SK-N-SH (cell line): ENCODE data around the gene KRT6B. TPM values are rescaled to one million over a fixed set of nuclear protein-coding genes. Genes with fewer than 3 reads are reported as not detected.

Experiments
- CTCF ChIA-PET: fragments of 300-600, 350-600 bp; formaldehyde crosslinking; extraction: SDS; loops from one replicate; lab custom pipeline; 2021; lab: Yijun Ruan, JAX
- POLR2A ChIA-PET: fragments of 350-600 bp; sonication (Branson Sonifier 250); formaldehyde crosslinking; extraction: SDS; loops from one replicate; lab custom pipeline; 2020; ENCODE audit warnings: antibody characterized with exemption, inconsistent platforms; lab: Yijun Ruan, JAX
- DNase-seq: peaks from one replicate; pipeline ENCODE4 v3.0.0; 2012
- H2AFZ ChIP-seq: fragments of 200-600 bp; sonication (generic); 2 replicates; pipeline ENCODE4 v1.8.1; 2016; ENCODE audit warnings: antibody characterized with exemption, mild to moderate bottlenecking, low read depth
- H3F3A ChIP-seq: fragments of 200-600 bp; sonication (generic); replicated peaks from 2 replicates; pipeline ENCODE3; 2016; ENCODE audit warnings: antibody characterized with exemption, mild to moderate bottlenecking; ENCODE audit not compliant: insufficient read depth
- H3K27ac ChIP-seq, 2 experiments: fragments of 200-500 bp in 1 of 2; fragments of 200-600 bp in 1 of 2; sonication (Bioruptor generic) in 1 of 2; sonication (generic), shearing (Covaris generic) in 1 of 2; 2 replicates each; pipeline versions ENCODE4 v1.5.1 to v1.6.1; 2014 to 2016; ENCODE audit warnings: low read depth in 2 of 2, inconsistent platforms in 1 of 2, low read length in 1 of 2, mild to moderate bottlenecking in 1 of 2, mixed read lengths in 1 of 2
- H3K27me3 ChIP-seq: fragments of 200-600 bp; sonication (generic), shearing (Covaris generic); 2 replicates; pipeline ENCODE4 v1.6.1; 2016; ENCODE audit warnings: mixed run types; ENCODE audit not compliant: insufficient read depth
- H3K36me3 ChIP-seq, 2 experiments: fragments of 200-500 bp in 1 of 2; fragments of 200-600 bp in 1 of 2; sonication (Bioruptor generic) in 1 of 2; sonication (generic) in 1 of 2; replicated peaks in 1 of 2; 2 replicates each; pipeline versions ENCODE3 to v1.5.1; 2014 to 2016; ENCODE audit warnings: low read length in 1 of 2, mild to moderate bottlenecking in 1 of 2; ENCODE audit not compliant: insufficient read depth in 2 of 2, control insufficient read depth in 1 of 2
- H3K4me1 ChIP-seq, 2 experiments: fragments of 200-500 bp in 1 of 2; fragments of 200-600 bp in 1 of 2; sonication (Bioruptor generic) in 1 of 2; sonication (generic), shearing (Covaris generic) in 1 of 2; 2 replicates each; pipeline versions ENCODE4 v1.5.1 to v1.6.1; 2014 to 2016; ENCODE audit warnings: low read depth in 1 of 2, low read length in 1 of 2, mixed run types in 1 of 2; ENCODE audit not compliant: insufficient read depth in 2 of 2, control insufficient read depth in 1 of 2
- H3K4me2 ChIP-seq: fragments of 200-600 bp; sonication (generic), shearing (Covaris generic); 2 replicates; pipeline ENCODE4 v1.6.1; 2017; ENCODE audit warnings: mixed run types
- H3K4me3 ChIP-seq, 2 experiments: fragments of 200-500 bp in 1 of 2; fragments of 200-600 bp in 1 of 2; sonication (Bioruptor generic) in 1 of 2; sonication (generic), shearing (Covaris generic) in 1 of 2; 2 replicates each; pipeline versions ENCODE4 v1.5.1 to v1.8.1; 2014 to 2016; ENCODE audit warnings: low read depth in 2 of 2, inconsistent platforms in 1 of 2, low read length in 1 of 2, mild to moderate bottlenecking in 1 of 2, mixed read lengths in 1 of 2, moderate library complexity in 1 of 2
- H3K79me2 ChIP-seq: fragments of 200-600 bp; sonication (generic); 2 replicates; pipeline ENCODE4 v1.8.1; 2017; ENCODE audit warnings: mild to moderate bottlenecking; ENCODE audit not compliant: insufficient read depth
- H3K9ac ChIP-seq: fragments of 200-600 bp; sonication (generic); 2 replicates; pipeline ENCODE4 v1.6.1; 2017; ENCODE audit warnings: mixed run types
- H3K9me2 ChIP-seq: fragments of 200-600 bp; sonication (generic); 2 replicates; pipeline ENCODE4 v1.6.1; 2017; ENCODE audit warnings: mixed run types
- H3K9me3 ChIP-seq: fragments of 200-600 bp; sonication (generic); 2 replicates; pipeline ENCODE4 v1.6.1; 2017; ENCODE audit warnings: mixed run types, mild to moderate bottlenecking, moderate library complexity
- H4K20me1 ChIP-seq: fragments of 200-600 bp; sonication (generic); 2 replicates; pipeline ENCODE4 v1.6.1; 2017; ENCODE audit warnings: mild to moderate bottlenecking, mixed run types; ENCODE audit not compliant: insufficient read depth
- FOSL2 ChIP-seq: IDR thresholded peaks from 2 replicates; pipeline ENCODE4 v1.4.0; 2012; ENCODE audit warnings: low read depth, mild to moderate bottlenecking, moderate library complexity, borderline replicate concordance
- FOXJ3 ChIP-seq: sonication (generic); formaldehyde crosslinking; IDR thresholded peaks from 2 replicates; pipeline ENCODE4 v1.5.1; 2020; ENCODE audit warnings: mild to moderate bottlenecking, missing genetic modification reagents
- FOXM1 ChIP-seq: IDR thresholded peaks from 2 replicates; pipeline ENCODE4 v1.4.0; 2012; ENCODE audit warnings: low read depth, mild to moderate bottlenecking
- JUND ChIP-seq: IDR thresholded peaks from 2 replicates; pipeline ENCODE4 v1.4.0; 2012
- MEF2A ChIP-seq: IDR thresholded peaks from 2 replicates; pipeline ENCODE4 v1.4.0; 2012; ENCODE audit warnings: low read depth, borderline replicate concordance
- NRF1 ChIP-seq: IDR thresholded peaks from 2 replicates; pipeline ENCODE4 v1.6.1; 2012; ENCODE audit warnings: low read depth, mild to moderate bottlenecking, low read length
- POLR2AphosphoS5 ChIP-seq: IDR thresholded peaks from 2 replicates; pipeline ENCODE4 v1.6.1; 2012; ENCODE audit warnings: low read depth, low read length
- RAD21 ChIP-seq: IDR thresholded peaks from 2 replicates; pipeline ENCODE4 v1.6.1; 2012; ENCODE audit warnings: mild to moderate bottlenecking, low read length
- RCOR1 ChIP-seq: fragments of 150-350 bp; IDR thresholded peaks from 2 replicates; pipeline ENCODE4 v1.6.1; 2017; ENCODE audit warnings: antibody characterized with exemption, low read length
- RFX5 ChIP-seq: IDR thresholded peaks from 2 replicates; pipeline ENCODE4 v1.6.1; 2012; ENCODE audit warnings: mild to moderate bottlenecking, improper control_type of control experiment, low read length
- RXRA ChIP-seq: IDR thresholded peaks from 2 replicates; pipeline ENCODE4 v1.4.0; 2012; ENCODE audit warnings: low read depth, mild to moderate bottlenecking, borderline replicate concordance
- SMC3 ChIP-seq: IDR thresholded peaks from 2 replicates; pipeline ENCODE4 v1.6.1; 2012; ENCODE audit warnings: low read depth, low read length, improper control_type of control experiment
- TAF1 ChIP-seq: IDR thresholded peaks from 2 replicates; pipeline ENCODE4 v1.6.1; 2012; ENCODE audit warnings: low read depth, mild to moderate bottlenecking, low read length, moderate library complexity, borderline replicate concordance
- TCF12 ChIP-seq: IDR thresholded peaks from 2 replicates; pipeline ENCODE4 v1.4.0; 2012
- YY1 ChIP-seq: IDR thresholded peaks from 2 replicates; pipeline ENCODE4 v1.4.0; 2012; ENCODE audit warnings: low read depth, mild to moderate bottlenecking
- WGBS: methylation state at CpG from one replicate; pipeline ENCODE4 v1.1.6; 2017; ENCODE audit warnings: low lambda C conversion rate; 5-methylcytosine and 5-hydroxymethylcytosine counted together
- polyA plus RNA-seq, 3 experiments: library from polyadenylated mRNA; depleted of rRNA; stranded (reverse); fragments of >200 nt; gene quantifications; 2 replicates each; pipeline ENCODE4 v1.2.3, GENCODE V29; 2012
- TF ChIP-seq, protein P1 (sequence below): fragments of 200-600 bp; sonication (generic); IDR thresholded peaks from 2 replicates; pipeline ENCODE4 v1.6.1; 2017; ENCODE audit warnings: antibody characterized with exemption, mild to moderate bottlenecking, moderate library complexity
- TF ChIP-seq, protein P2 (sequence below): fragments of 150-350 bp; IDR thresholded peaks from 2 replicates; pipeline ENCODE4 v1.6.1; 2017; ENCODE audit warnings: antibody characterized with exemption, low read length, low read depth, borderline replicate concordance

KRT6B gene
- polyA plus RNA-seq, 1 of the 3 experiments (the other 2 are of a cell fraction): not detected

DNA sequence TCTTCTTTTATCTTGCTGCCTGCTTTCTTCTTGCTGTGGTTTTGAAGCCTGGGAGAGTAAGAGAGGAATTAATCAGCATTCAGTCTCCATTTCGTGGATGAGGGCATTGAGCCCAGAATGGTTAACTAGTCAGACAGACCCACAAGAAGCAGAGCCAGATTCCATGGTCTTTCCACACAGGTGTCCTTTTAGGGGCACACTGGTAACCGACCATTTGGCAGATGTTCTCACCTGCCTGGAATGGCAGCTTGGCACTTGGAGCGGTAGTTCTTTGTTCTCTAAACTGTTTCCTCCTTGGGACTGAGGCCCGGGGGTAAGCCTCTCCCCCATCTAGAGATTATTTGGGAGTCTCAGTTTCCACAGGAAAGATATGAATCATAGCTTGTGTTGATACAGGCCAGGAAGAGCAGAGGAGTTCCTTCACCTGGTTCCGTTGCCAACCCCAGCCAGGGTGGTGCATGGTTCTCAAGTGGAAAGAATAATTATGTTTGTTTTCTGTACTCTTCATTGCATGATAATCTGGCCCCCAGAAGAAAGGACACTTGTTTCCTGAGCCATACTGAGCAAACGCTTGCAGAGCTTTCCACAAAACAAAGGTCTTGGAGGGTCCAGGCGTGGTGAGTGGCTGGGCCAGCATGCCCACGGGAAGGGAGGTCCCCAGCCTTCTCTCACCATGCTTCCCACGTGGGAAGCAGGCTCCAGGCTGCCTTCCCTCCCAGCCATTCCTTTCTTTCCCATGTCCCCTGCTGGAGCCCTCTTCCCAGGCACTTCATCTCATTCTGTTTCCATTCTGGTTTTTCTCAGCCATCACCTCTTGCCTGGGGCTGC, 15.7 kb downstream of the KRT6B start:
- Histone ChIP-seq H3K4me3 (no peak overlapping the region), H3K36me3 (no peaks in the 10 kb centered on the region), H3K9ac (no peak overlapping the region), H3K4me1 (peaks cover 0 to 12% of the 10 kb centered on the region in 2 experiments; a peak in 2 of 4 replicates), H3K79me2 (no peaks in the 10 kb centered on the region)
- CTCF ChIA-PET: no interaction called here
- TF ChIP-seq POLR2AphosphoS5: no peak
- TF ChIP-seq, protein P1, sequence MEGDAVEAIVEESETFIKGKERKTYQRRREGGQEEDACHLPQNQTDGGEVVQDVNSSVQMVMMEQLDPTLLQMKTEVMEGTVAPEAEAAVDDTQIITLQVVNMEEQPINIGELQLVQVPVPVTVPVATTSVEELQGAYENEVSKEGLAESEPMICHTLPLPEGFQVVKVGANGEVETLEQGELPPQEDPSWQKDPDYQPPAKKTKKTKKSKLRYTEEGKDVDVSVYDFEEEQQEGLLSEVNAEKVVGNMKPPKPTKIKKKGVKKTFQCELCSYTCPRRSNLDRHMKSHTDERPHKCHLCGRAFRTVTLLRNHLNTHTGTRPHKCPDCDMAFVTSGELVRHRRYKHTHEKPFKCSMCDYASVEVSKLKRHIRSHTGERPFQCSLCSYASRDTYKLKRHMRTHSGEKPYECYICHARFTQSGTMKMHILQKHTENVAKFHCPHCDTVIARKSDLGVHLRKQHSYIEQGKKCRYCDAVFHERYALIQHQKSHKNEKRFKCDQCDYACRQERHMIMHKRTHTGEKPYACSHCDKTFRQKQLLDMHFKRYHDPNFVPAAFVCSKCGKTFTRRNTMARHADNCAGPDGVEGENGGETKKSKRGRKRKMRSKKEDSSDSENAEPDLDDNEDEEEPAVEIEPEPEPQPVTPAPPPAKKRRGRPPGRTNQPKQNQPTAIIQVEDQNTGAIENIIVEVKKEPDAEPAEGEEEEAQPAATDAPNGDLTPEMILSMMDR: no peak
- TF ChIP-seq, protein P2, sequence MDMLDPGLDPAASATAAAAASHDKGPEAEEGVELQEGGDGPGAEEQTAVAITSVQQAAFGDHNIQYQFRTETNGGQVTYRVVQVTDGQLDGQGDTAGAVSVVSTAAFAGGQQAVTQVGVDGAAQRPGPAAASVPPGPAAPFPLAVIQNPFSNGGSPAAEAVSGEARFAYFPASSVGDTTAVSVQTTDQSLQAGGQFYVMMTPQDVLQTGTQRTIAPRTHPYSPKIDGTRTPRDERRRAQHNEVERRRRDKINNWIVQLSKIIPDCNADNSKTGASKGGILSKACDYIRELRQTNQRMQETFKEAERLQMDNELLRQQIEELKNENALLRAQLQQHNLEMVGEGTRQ: no peak
- no peak for TF ChIP-seq FOSL2
- TF ChIP-seq, all 33 proteins: peak for 0
- Histone ChIP-seq H3K27me3 (peaks cover 25% of the 10 kb centered on the region; the same call in 1 of the 2 replicates), H2AFZ (no peak overlapping the region; the same call in 1 of the 2 replicates), H3K27ac (no peak overlapping the region), H4K20me1 (no peaks in the 10 kb centered on the region), H3K9me3 (no peaks in the 10 kb centered on the region), H3K9me2 (no peaks in the 10 kb centered on the region), H3F3A (peaks cover 10% of the 10 kb centered on the region), H3K4me2 (peak overlapping the region; percentile 4; the same call in 1 of the 2 replicates)
- POLR2A ChIA-PET: interaction anchor here (0.6 kb wide), 1 partner anchor 107 kb away, joined by 4 read pairs; no protein-coding TSS in a partner anchor
- 33% methylated on average over 8 of the region's 9 CpGs for WGBS
- DNase-seq: no peak

DNA sequence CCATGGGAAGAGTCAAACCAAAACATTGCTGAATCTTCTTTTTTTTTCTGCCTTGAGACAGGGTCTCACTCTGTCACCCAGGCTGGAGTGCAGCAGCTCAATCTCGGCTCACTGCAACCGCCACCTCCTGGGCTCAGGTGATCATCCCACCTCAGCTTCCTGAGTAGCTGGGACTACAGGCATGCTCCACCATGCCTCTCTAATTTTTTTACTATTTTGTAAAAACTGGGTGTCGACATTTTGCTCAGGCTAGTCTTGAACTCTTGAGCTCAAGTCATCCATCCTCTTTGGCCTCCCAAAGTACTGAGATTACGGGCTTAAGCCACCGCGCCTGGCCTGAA, 16.3 kb downstream of the KRT6B start:
- Histone ChIP-seq H4K20me1 (no peaks in the 10 kb centered on the region), H3K27ac (0 out of 4 replicates have a peak overlapping the region, but pooled peaks of 1 of the 2 experiments have one; percentile 15), H3F3A (peaks cover 6% of the 10 kb centered on the region), H3K36me3 (no peaks in the 10 kb centered on the region), H3K79me2 (no peaks in the 10 kb centered on the region), H3K9me2 (no peaks in the 10 kb centered on the region), H2AFZ (no peak overlapping the region), H3K4me1 (peaks cover 0 to 9% of the 10 kb centered on the region in 2 experiments; a peak in 1 of 4 replicates), H3K4me2 (peak overlapping the region; percentile 4; the same call in 1 of the 2 replicates), H3K9me3 (no peaks in the 10 kb centered on the region), H3K9ac (no peak overlapping the region), H3K27me3 (peaks cover 31% of the 10 kb centered on the region; the same call in 1 of the 2 replicates), H3K4me3 (no peak overlapping the region)
- 65% methylated on average over 6 of the region's 6 CpGs for WGBS
- ChIA-PET POLR2A (interaction anchor here (0.6 kb wide), 1 partner anchor 106 kb away, joined by 4 read pairs; no protein-coding TSS in a partner anchor), CTCF (interaction anchor here (0.9 kb wide), 1 partner anchor 430 kb away, joined by 3 read pairs; no protein-coding TSS in a partner anchor)
- no peak for DNase-seq
- TF ChIP-seq JUND (no peak), TCF12 (no peak), MEF2A (no peak), RAD21 (no peak), TAF1 (no peak), RFX5 (no peak), RXRA (no peak), POLR2AphosphoS5 (no peak), SMC3 (no peak), RCOR1 (no peak), FOSL2 (no peak), FOXM1 (no peak), FOXJ3 (CRISPR knock-in tag) (no peak), NRF1 (no peak), YY1 (no peak)
- TF ChIP-seq, protein P2: no peak
- TF ChIP-seq, protein P1: no peak
